ENCODE data around the gene NRXN2.
A peak's percentile ranks its signal among the peaks of the same experiment; 100 is the strongest.
"Not testable (repeated sequence)": the region's sequence is repeated elsewhere in the genome, so short reads cannot be mapped to it uniquely, and the experiment has no call there.

The NRXN2 gene

DNA sequence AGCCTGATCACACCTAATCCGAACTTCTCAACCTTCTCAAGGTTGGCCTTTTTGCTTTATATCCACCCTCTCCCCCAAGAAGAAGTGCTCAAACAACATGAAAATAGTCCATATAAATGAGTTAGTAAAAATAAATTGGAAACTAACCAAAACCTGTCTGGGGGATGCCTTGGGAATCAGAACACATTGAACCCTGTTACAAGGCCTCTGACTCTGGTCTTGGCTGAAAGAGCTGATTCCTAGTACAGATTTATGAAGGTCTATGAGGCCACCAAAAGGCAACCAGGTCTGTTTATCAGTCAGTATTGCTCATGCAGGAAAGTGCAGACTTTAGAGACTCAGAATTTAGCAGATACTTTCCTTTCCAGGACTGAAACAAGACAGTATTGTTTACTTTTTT lies 49.7 kb downstream of the NRXN2 start:
- Histone ChIP-seq H4K20me1 (no peaks in the 10 kb centered on the region), H3K4me1 (peaks cover 79% of the 10 kb centered on the region), H3K27me3 (no peaks in the 10 kb centered on the region)

GRCh38 chr11:64672875-64673274 lies 50.1 kb downstream of the NRXN2 start:
- H4K20me1 ChIP-seq, result no peaks in the 10 kb centered on the region
- peak overlapping the region; percentile 92 for H3K4me2 ChIP-seq
- no peak for TF ChIP-seq Cebpa-rat (IDR thresholded peaks at IDR 0.05)

More for the DNA sequence above, 49.7 kb downstream of the NRXN2 start:
- Histone ChIP-seq H3K27ac (no peak overlapping the region), H3K4me2 (peak overlapping the region; percentile 92), H3K36me3 (no peaks in the 10 kb centered on the region), H3K4me3 (no peak overlapping the region), H3K9ac (no peak overlapping the region), H3K9me3 (no peaks in the 10 kb centered on the region)
- no peak for TF ChIP-seq Cebpa-rat (IDR thresholded peaks at IDR 0.05)

DNA sequence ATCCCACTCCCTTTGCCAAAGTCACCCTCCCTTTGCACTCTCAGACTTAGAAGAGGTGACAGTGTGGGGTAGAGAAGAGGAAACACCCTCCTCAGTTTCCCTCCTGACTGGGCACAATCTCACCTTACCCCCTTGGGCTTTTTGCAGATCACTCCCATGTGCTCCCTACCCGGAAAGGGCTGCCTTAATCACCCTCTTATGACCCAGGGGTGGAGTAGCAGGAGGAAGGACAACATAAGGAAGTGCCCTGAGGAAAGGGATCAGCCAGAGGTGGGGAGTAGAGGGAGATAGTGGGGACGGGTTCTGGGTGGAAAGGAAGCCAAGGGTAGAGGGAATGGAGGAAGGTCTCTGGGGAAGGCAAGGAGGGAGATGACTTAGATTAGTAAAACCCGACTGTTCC lies 52.0 kb downstream of the NRXN2 start:
- Histone ChIP-seq H4K20me1 (no peaks in the 10 kb centered on the region), H3K9ac (no peak overlapping the region), H3K9me3 (no peaks in the 10 kb centered on the region), H3K4me1 (peaks cover 74% of the 10 kb centered on the region), H3K27ac (no peak overlapping the region), H3K4me3 (no peak overlapping the region), H3K27me3 (no peaks in the 10 kb centered on the region), H3K36me3 (no peaks in the 10 kb centered on the region), H3K4me2 (peak overlapping the region; percentile 50)
- no peak for TF ChIP-seq Cebpa-rat (IDR thresholded peaks at IDR 0.05)

More at GRCh38 chr11:64672875-64673274, 50.1 kb downstream of the NRXN2 start:
- no peak overlapping the region for H3K27ac ChIP-seq
- H3K4me3 ChIP-seq, result no peak overlapping the region
- H3K9ac ChIP-seq, result no peak overlapping the region; the same call in 1 of the 2 replicates
- no peaks in the 10 kb centered on the region for H3K9me3 ChIP-seq
- H3K27me3 ChIP-seq, result no peaks in the 10 kb centered on the region
- peaks cover 79% of the 10 kb centered on the region for H3K4me1 ChIP-seq
- no peaks in the 10 kb centered on the region for H3K36me3 ChIP-seq

GRCh38 chr11:64667154-64667745 lies 55.7 kb downstream of the NRXN2 start:
- Histone ChIP-seq H3K4me1 (peaks cover 45% of the 10 kb centered on the region), H3K9me3 (no peaks in the 10 kb centered on the region), H3K36me3 (no peaks in the 10 kb centered on the region), H3K4me2 (no peak overlapping the region), H3K27ac (no peak overlapping the region), H4K20me1 (no peaks in the 10 kb centered on the region), H3K9ac (no peak overlapping the region), H3K27me3 (no peaks in the 10 kb centered on the region), H3K4me3 (no peak overlapping the region)
- no peak for TF ChIP-seq Cebpa-rat (IDR thresholded peaks at IDR 0.05)

DNA sequence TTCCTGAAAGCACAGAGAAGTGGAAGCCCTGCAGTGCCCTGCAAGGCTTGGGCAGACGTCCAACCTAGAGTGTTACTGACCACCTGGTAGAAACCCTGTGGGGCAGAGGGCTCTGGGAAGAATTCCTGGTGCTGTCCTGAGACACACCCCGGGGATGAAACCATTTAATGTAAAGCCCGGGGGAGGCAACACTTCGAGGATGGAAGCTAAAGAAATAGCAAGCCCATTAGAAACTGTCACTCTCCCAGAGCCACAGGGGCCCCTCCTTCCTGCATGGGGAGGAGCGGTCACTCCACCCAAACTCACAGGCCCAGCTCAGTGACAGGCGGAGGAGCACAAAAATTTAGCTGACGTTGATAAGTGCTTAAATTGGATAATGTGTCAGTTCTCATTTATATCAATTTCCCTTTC lies 57.6 kb downstream of the NRXN2 start:
- Histone ChIP-seq H3K9ac (no peak overlapping the region), H3K4me3 (no peak overlapping the region), H3K27ac (no peak overlapping the region), H3K36me3 (no peaks in the 10 kb centered on the region), H3K4me1 (peaks cover 41% of the 10 kb centered on the region), H3K4me2 (no peak overlapping the region), H3K9me3 (no peaks in the 10 kb centered on the region), H4K20me1 (no peaks in the 10 kb centered on the region), H3K27me3 (no peaks in the 10 kb centered on the region)
- TF ChIP-seq Cebpa-rat (IDR thresholded peaks at IDR 0.05), result no peak

DNA sequence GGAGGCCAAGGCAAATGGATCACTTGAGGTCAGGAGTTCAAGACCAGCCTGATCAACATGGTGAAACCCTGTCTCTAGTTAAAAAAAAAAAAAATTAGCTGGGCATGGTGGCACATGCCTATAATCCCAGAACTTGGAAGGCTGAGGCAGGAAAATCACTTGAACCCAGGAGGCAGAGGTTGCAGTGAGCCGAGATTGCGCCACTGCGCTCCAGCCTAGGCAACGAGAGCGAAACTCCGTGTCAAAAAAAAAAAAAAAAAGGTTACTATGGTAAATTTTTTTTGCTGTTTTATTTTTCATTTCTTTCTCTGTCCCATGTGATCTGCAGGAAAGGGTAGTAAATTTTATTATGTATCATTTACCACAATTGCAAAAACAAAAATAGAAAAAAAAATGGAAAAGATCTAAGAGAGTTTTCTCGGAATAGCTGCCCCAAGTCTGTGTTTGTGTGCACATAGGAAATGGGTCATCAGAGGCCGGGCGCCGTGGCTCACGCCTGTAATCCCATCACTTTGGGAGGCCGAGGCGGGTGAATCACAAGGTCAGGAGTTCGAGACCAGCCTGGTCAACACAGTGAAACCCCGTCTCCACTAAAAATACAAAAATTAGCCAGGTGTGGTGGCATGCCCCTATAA lies 58.6 kb downstream of the NRXN2 start:
- not testable (repeated sequence) for H3K27ac ChIP-seq, H3K9me3 ChIP-seq, H4K20me1 ChIP-seq, H3K4me2 ChIP-seq, H3K9ac ChIP-seq, H3K27me3 ChIP-seq, H3K4me3 ChIP-seq, H3K36me3 ChIP-seq
- peaks cover 41% of the 10 kb centered on the region for H3K4me1 ChIP-seq

DNA sequence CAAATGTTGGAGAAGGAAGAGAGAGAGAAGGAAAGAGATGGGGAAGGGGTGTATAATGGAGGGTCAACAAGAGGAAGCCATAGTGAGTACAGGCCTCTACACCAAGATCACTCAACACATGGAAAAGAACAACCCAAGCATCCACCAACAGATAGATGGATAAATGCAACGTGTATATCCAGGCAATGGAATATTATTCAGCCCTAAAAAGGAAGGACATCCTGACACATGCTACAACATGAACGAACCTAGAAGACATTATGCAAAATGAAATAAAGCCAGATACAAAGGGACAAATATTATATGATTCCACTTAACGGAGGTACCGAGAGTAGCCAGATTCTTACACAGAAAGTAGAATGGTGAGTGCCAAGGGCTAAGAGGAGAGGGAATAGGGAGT lies 59.3 kb downstream of the NRXN2 start:
- Histone ChIP-seq H3K36me3 (no peaks in the 10 kb centered on the region), H3K9ac (no peak overlapping the region), H3K4me2 (no peak overlapping the region), H3K9me3 (no peaks in the 10 kb centered on the region), H3K27me3 (no peaks in the 10 kb centered on the region), H3K27ac (no peak overlapping the region), H3K4me1 (peaks cover 47% of the 10 kb centered on the region), H3K4me3 (no peak overlapping the region), H4K20me1 (no peaks in the 10 kb centered on the region)
- TF ChIP-seq Cebpa-rat (IDR thresholded peaks at IDR 0.05), result no peak

- Histone ChIP-seq H3K4me2 (peak overlapping the region; percentile 92), H4K20me1 (no peaks in the 10 kb centered on the region), H3K27ac (no peak overlapping the region), H3K4me3 (no peak overlapping the region), H3K4me1 (peaks cover 65% of the 10 kb centered on the region), H3K9ac (no peak overlapping the region), H3K27me3 (no peaks in the 10 kb centered on the region), H3K9me3 (no peaks in the 10 kb centered on the region), H3K36me3 (no peaks in the 10 kb centered on the region)
- no peak for TF ChIP-seq Cebpa-rat (IDR thresholded peaks at IDR 0.05)
Observed at GRCh38 chr11:64661614-64662013, 61.4 kb downstream of the NRXN2 start.

- Histone ChIP-seq H3K4me1 (peaks cover 65% of the 10 kb centered on the region), H3K9ac (peak overlapping the region; percentile 70)
Observed at GRCh38 chr11:64661146-64661545, 61.9 kb downstream of the NRXN2 start.

DNA sequence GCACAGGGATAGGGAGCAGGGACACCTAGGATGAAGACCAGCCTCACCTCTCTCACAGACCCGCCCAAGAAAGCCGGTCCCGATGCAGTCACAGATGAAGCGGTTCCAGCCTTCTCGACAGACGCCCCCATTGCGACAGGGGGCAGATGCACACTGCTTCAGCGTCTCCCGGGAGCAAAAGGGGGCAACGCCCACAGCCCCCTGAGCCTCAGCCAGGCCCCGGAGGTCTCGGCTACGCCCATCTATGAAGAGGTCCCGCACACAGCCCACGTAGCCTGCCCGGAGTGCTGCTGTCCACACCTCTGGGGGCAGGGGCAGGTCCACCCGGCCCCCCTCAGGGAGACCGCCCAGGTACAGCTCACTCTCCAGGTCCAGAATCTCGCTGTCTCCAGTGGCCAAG lies 62.3 kb downstream of the NRXN2 start:
- peak overlapping the region; percentile 70 for H3K9ac ChIP-seq
- H3K36me3 ChIP-seq, result no peaks in the 10 kb centered on the region
- no peaks in the 10 kb centered on the region for H3K27me3 ChIP-seq
- no peak for TF ChIP-seq Cebpa-rat (IDR thresholded peaks at IDR 0.05)
- H3K4me3 ChIP-seq, result peak overlapping the region; percentile 10; the same call in 1 of the 2 replicates
- H3K9me3 ChIP-seq, result no peaks in the 10 kb centered on the region
- peak overlapping the region; percentile 74 for H3K27ac ChIP-seq
- H3K4me2 ChIP-seq, result peak overlapping the region; percentile 92
- no peaks in the 10 kb centered on the region for H4K20me1 ChIP-seq
- peaks cover 68% of the 10 kb centered on the region for H3K4me1 ChIP-seq

More at GRCh38 chr11:64661146-64661545, 61.9 kb downstream of the NRXN2 start:
- Histone ChIP-seq H3K9me3 (no peaks in the 10 kb centered on the region), H3K27ac (peak overlapping the region; percentile 74), H3K27me3 (no peaks in the 10 kb centered on the region), H3K36me3 (no peaks in the 10 kb centered on the region), H3K4me2 (peak overlapping the region; percentile 92), H3K4me3 (peak overlapping the region; percentile 10; the same call in 1 of the 2 replicates), H4K20me1 (no peaks in the 10 kb centered on the region)
- TF ChIP-seq Cebpa-rat (IDR thresholded peaks at IDR 0.05), result no peak
